Mesenchymal stem cell (in vitro differentiated cells and primary cell): Measurements from ENCODE around the gene ARID1B.
A peak's percentile ranks its signal among the peaks of the same experiment; 100 is the strongest.

Source experiments
- DNase-seq: peaks from one replicate; pipeline ENCODE4 v3.0.0-alpha.2; 2013
- H2AFZ ChIP-seq: one replicate; pipeline ENCODE4 v1.6.1; 2013; ENCODE audit warnings: low read depth, mild to moderate bottlenecking, control low read depth, inconsistent platforms, low read length, moderate library complexity
- H2AK5ac ChIP-seq: 2 replicates; pipeline ENCODE4 v1.6.1; 2013; ENCODE audit warnings: low read length, moderate library complexity, mild to moderate bottlenecking, inconsistent platforms; ENCODE audit not compliant: severe bottlenecking
- H2BK120ac ChIP-seq: one replicate; pipeline ENCODE4 v1.6.1; 2013; ENCODE audit warnings: low read depth, mild to moderate bottlenecking, inconsistent platforms, low read length, moderate library complexity
- H2BK12ac ChIP-seq, 2 experiments: one replicate each; pipeline ENCODE4 v1.6.1; 2013; ENCODE audit warnings: inconsistent platforms in 2 of 2, low read length in 2 of 2, mild to moderate bottlenecking in 2 of 2, moderate library complexity in 2 of 2, control low read depth in 1 of 2
- H2BK15ac ChIP-seq: one replicate; pipeline ENCODE4 v1.6.1; 2013; ENCODE audit warnings: mild to moderate bottlenecking, low read depth, inconsistent platforms; ENCODE audit not compliant: poor library complexity, severe bottlenecking
- H2BK5ac ChIP-seq: 2 replicates; pipeline ENCODE4 v1.6.1; 2013; ENCODE audit warnings: low read depth, mild to moderate bottlenecking, low read length, control low read depth, inconsistent platforms; ENCODE audit not compliant: poor library complexity, severe bottlenecking
- H3K14ac ChIP-seq, 2 experiments: one replicate each; pipeline ENCODE4 v1.6.1; 2013; ENCODE audit warnings: inconsistent platforms in 2 of 2, low read length in 2 of 2, control low read depth in 1 of 2, mild to moderate bottlenecking in 1 of 2, moderate library complexity in 1 of 2
- H3K18ac ChIP-seq, 2 experiments: one replicate each; pipeline ENCODE4 v1.6.1; 2013; ENCODE audit warnings: inconsistent platforms in 2 of 2, low read length in 2 of 2, control low read depth in 1 of 2, low read depth in 1 of 2, mild to moderate bottlenecking in 1 of 2
- H3K23ac ChIP-seq, 2 experiments: one replicate each; pipeline ENCODE4 v1.6.1; 2013; ENCODE audit warnings: inconsistent platforms in 2 of 2, low read length in 2 of 2, mild to moderate bottlenecking in 2 of 2, moderate library complexity in 2 of 2, control low read depth in 1 of 2
- H3K27ac ChIP-seq: 2 replicates; pipeline ENCODE4 v1.5.1; 2013; ENCODE audit warnings: mild to moderate bottlenecking, moderate library complexity, low read length, control low read depth, inconsistent platforms; ENCODE audit not compliant: poor library complexity, severe bottlenecking
- H3K27me3 ChIP-seq, 2 experiments: 2 replicates each; pipeline versions ENCODE4 v1.6.1 to v1.7.0; 2013; ENCODE audit warnings: low read length in 2 of 2, mild to moderate bottlenecking in 2 of 2, moderate library complexity in 2 of 2, control low read depth in 1 of 2, inconsistent platforms in 1 of 2; ENCODE audit not compliant: control insufficient read depth in 1 of 2, insufficient read depth in 1 of 2
- H3K36me3 ChIP-seq, 2 experiments: 2 replicates each; pipeline versions ENCODE4 v1.6.1 to v1.7.0; 2013; ENCODE audit warnings: low read length in 2 of 2, control low read depth in 1 of 2, inconsistent platforms in 1 of 2, low read depth in 1 of 2, mild to moderate bottlenecking in 1 of 2; ENCODE audit not compliant: insufficient read depth in 2 of 2, control insufficient read depth in 1 of 2
- H3K4ac ChIP-seq, 2 experiments: one replicate each; pipeline ENCODE4 v1.6.1; 2013; ENCODE audit warnings: inconsistent platforms in 2 of 2, low read length in 2 of 2, mild to moderate bottlenecking in 2 of 2, moderate library complexity in 2 of 2, control low read depth in 1 of 2, low read depth in 1 of 2
- H3K4me1 ChIP-seq: 2 replicates; pipeline ENCODE4 v1.6.1; 2013; ENCODE audit warnings: low read depth, low read length, control low read depth; ENCODE audit not compliant: control insufficient read depth, insufficient read depth
- H3K4me2 ChIP-seq: 2 replicates; pipeline ENCODE4 v1.6.1; 2013; ENCODE audit warnings: low read length, mild to moderate bottlenecking, inconsistent platforms; ENCODE audit not compliant: poor library complexity, severe bottlenecking
- H3K4me3 ChIP-seq, 2 experiments: 2 replicates each; pipeline versions ENCODE4 v1.5.1 to v1.7.0; 2013; ENCODE audit warnings: low read length in 2 of 2, mild to moderate bottlenecking in 2 of 2, control low read depth in 1 of 2, low read depth in 1 of 2; ENCODE audit not compliant: insufficient read depth in 1 of 2
- H3K79me1 ChIP-seq: replicated peaks from 2 replicates; pipeline ENCODE4 v1.6.1; 2013; ENCODE audit warnings: mild to moderate bottlenecking, control low read depth, low read length, inconsistent platforms; ENCODE audit not compliant: poor library complexity, severe bottlenecking
- H3K9ac ChIP-seq: 2 replicates; pipeline ENCODE4 v1.7.0; 2013; ENCODE audit warnings: mild to moderate bottlenecking, low read length, moderate library complexity
- H3K9me3 ChIP-seq: 2 replicates; pipeline ENCODE4 v1.7.0; 2013; ENCODE audit warnings: mild to moderate bottlenecking, low read length; ENCODE audit not compliant: control insufficient read depth
- H4K8ac ChIP-seq: one replicate; pipeline ENCODE4 v1.6.1; 2013; ENCODE audit warnings: inconsistent platforms, mild to moderate bottlenecking, low read length, moderate library complexity
- H4K91ac ChIP-seq: one replicate; pipeline ENCODE4 v1.6.1; 2013; ENCODE audit warnings: mild to moderate bottlenecking, low read length, inconsistent platforms
- WGBS: methylation state at CpG from one replicate; pipeline ENCODE4 v1.1.7; 2013; ENCODE audit warnings: mixed read lengths; 5-methylcytosine and 5-hydroxymethylcytosine counted together

ARID1B gene

DNA sequence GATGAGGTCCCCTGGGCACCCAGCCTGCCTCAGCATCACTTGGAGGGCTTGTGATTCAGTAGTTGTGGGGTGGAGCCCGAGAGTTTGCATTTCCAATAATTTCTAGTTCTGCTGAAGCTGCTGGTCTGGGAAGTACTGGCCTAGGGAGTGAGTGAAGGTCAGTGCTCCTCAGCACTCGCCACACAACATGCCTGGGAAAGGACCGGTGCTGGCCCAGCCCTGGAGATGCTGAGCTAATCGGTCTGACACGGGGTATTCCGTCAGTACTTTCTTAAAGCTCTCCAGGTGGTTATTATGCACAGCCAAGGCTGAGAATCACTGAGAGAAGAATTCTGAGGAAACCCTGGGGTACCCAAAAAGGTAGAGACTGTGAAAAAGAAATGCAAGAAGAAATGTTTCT, 317.9 kb downstream of the ARID1B start:
- Histone ChIP-seq H2BK120ac (no peak overlapping the region), H3K4me2 (no peak overlapping the region), H2BK15ac (no peak overlapping the region), H2BK12ac (no peak overlapping the region), H3K79me1 (peaks cover 55% of the 10 kb centered on the region), H3K27ac (no peak overlapping the region), H3K23ac (no peak overlapping the region), H3K4ac (no peak overlapping the region), H3K9ac (no peak overlapping the region), H2AK5ac (no peak overlapping the region), H3K9me3 (no peaks in the 10 kb centered on the region), H2BK5ac (no peak overlapping the region), H3K27me3 (no peaks in the 10 kb centered on the region), H3K4me3 (no peak overlapping the region), H3K18ac (no peak overlapping the region), H3K14ac (peak overlapping the region in 1 of 2 experiments; percentile 88), H3K4me1 (peaks cover 16% of the 10 kb centered on the region), H4K8ac (no peak overlapping the region), H3K36me3 (peaks cover 16 to 38% of the 10 kb centered on the region in 2 experiments), H2AFZ (no peak overlapping the region), H4K91ac (no peak overlapping the region)
- WGBS, result 96% methylated on average over 6 of the region's 6 CpGs
- no peak for DNase-seq

DNA sequence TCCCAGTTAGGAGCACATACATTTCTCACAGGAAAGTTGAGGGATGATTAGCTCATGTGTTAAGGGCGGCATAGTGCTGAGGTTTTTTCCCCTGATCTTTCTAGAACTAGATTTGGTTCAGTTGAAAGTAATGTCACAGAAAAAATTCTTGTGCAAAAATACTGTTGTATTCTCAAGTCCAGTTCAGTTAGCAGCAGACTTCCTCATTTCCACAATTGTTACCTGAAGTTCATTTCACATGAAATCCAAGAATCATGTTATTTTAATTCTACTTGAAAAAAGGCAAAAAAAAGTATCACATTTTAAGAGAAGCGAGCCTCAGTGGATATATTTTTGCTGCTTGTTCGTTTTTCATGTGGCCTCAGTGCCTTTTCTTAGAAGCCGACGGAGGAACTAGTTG, 318.4 kb downstream of the ARID1B start:
- H2AK5ac ChIP-seq, result no peak overlapping the region
- no peak overlapping the region for H3K4me2 ChIP-seq
- no peak overlapping the region for H4K91ac ChIP-seq
- no peak overlapping the region for H3K18ac ChIP-seq
- H2BK12ac ChIP-seq, result no peak overlapping the region
- no peak overlapping the region for H3K4me3 ChIP-seq
- H3K9me3 ChIP-seq, result no peaks in the 10 kb centered on the region
- H2BK5ac ChIP-seq, result no peak overlapping the region
- H3K4me1 ChIP-seq, result peaks cover 16% of the 10 kb centered on the region
- peaks cover 15 to 43% of the 10 kb centered on the region in 2 experiments for H3K36me3 ChIP-seq
- no peak overlapping the region for H3K14ac ChIP-seq
- H4K8ac ChIP-seq, result no peak overlapping the region
- no peaks in the 10 kb centered on the region for H3K27me3 ChIP-seq
- H2BK15ac ChIP-seq, result no peak overlapping the region
- H3K23ac ChIP-seq, result no peak overlapping the region
- H3K9ac ChIP-seq, result no peak overlapping the region
- 96% methylated on average over 5 of the region's 5 CpGs for WGBS
- no peak overlapping the region for H3K4ac ChIP-seq
- no peak overlapping the region for H2AFZ ChIP-seq
- no peak for DNase-seq
- H3K27ac ChIP-seq, result no peak overlapping the region
- no peak overlapping the region for H2BK120ac ChIP-seq
- peaks cover 54% of the 10 kb centered on the region for H3K79me1 ChIP-seq

DNA sequence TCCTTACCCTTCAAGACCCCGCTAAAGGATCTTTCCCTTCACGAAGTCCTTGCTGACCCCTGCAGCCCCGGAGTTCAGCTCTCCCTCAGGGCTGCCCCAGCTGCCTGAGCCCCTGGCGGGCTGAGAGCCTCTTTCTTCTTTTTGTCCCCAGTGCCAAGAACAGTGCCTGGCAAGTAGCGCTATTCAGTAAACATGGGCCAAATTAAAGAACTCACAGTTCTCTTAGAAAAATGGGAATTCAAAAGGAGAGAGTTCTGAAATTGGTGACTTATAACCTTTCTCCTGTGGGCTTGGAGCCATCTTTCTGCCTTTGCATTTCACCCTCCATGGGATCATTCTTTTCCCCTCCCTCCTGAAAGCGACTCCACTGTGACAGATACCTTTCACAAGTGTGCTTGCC, 318.9 kb downstream of the ARID1B start:
- H4K91ac ChIP-seq, result no peak overlapping the region
- H3K4me3 ChIP-seq, result no peak overlapping the region
- H3K36me3 ChIP-seq, result peaks cover 10 to 41% of the 10 kb centered on the region in 2 experiments
- DNase-seq, result no peak
- peaks cover 49% of the 10 kb centered on the region for H3K79me1 ChIP-seq
- H3K4me2 ChIP-seq, result no peak overlapping the region
- H2AK5ac ChIP-seq, result no peak overlapping the region
- no peak overlapping the region for H2AFZ ChIP-seq
- no peak overlapping the region for H3K27ac ChIP-seq
- H3K27me3 ChIP-seq, result no peaks in the 10 kb centered on the region
- no peak overlapping the region for H2BK12ac ChIP-seq
- H3K18ac ChIP-seq, result no peak overlapping the region
- no peak overlapping the region for H2BK5ac ChIP-seq
- H3K14ac ChIP-seq, result no peak overlapping the region
- peaks cover 13% of the 10 kb centered on the region for H3K4me1 ChIP-seq
- H3K23ac ChIP-seq, result no peak overlapping the region
- H4K8ac ChIP-seq, result no peak overlapping the region
- H3K4ac ChIP-seq, result no peak overlapping the region
- no peaks in the 10 kb centered on the region for H3K9me3 ChIP-seq
- H3K9ac ChIP-seq, result no peak overlapping the region
- H2BK120ac ChIP-seq, result no peak overlapping the region
- WGBS, result 93% methylated on average over 5 of the region's 6 CpGs
- no peak overlapping the region for H2BK15ac ChIP-seq

DNA sequence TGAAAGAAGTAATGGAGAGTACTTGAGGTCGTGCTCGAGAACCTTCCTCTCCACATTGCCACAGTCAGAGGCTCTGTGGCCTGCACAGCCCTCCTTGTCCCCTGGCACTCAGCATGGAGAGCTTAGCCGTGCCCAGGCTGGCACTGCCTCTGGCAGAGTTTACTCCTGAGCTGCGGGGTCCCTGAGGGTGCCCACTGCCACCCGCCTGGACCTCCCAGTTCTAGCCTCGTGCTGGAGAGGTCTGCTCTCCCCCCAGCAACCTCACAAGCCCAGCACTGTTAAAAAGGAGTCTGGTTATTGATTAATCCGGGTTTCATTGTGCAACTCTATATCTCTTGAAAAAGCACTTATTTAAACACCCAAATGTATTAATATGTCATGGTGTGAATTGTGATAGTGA, 319.3 kb downstream of the ARID1B start:
- Histone ChIP-seq H3K4me3 (no peak overlapping the region), H3K23ac (no peak overlapping the region), H2BK5ac (no peak overlapping the region), H3K79me1 (peaks cover 47% of the 10 kb centered on the region), H4K91ac (no peak overlapping the region), H2BK12ac (no peak overlapping the region), H3K4ac (no peak overlapping the region), H3K14ac (no peak overlapping the region), H2AFZ (no peak overlapping the region), H4K8ac (no peak overlapping the region), H3K27me3 (no peaks in the 10 kb centered on the region), H2BK15ac (no peak overlapping the region), H3K36me3 (peaks cover 10 to 41% of the 10 kb centered on the region in 2 experiments), H3K9me3 (no peaks in the 10 kb centered on the region), H3K4me1 (peaks cover 13% of the 10 kb centered on the region), H3K9ac (no peak overlapping the region), H3K18ac (no peak overlapping the region), H2AK5ac (no peak overlapping the region), H3K27ac (no peak overlapping the region), H3K4me2 (no peak overlapping the region), H2BK120ac (no peak overlapping the region)
- 93% methylated on average over 4 of the region's 7 CpGs for WGBS
- no peak for DNase-seq
